GM19468 (cell line): ENCODE measurements around the gene JCAD.
"Not testable (repeated sequence)": the region's sequence is repeated elsewhere in the genome, so short reads cannot be mapped to it uniquely, and the experiment has no call there.

ENCODE experiments used
- ATAC-seq: cut with Tn5 transposase; IDR thresholded peaks from one replicate; pipeline ENCODE4 v1.9.1; 2021; ENCODE audit warnings: mild to moderate bottlenecking, moderate library complexity, moderate number of reproducible peaks; ENCODE audit not compliant: unreplicated experiment; ENCODE audit errors: extremely low read depth

The JCAD gene

DNA sequence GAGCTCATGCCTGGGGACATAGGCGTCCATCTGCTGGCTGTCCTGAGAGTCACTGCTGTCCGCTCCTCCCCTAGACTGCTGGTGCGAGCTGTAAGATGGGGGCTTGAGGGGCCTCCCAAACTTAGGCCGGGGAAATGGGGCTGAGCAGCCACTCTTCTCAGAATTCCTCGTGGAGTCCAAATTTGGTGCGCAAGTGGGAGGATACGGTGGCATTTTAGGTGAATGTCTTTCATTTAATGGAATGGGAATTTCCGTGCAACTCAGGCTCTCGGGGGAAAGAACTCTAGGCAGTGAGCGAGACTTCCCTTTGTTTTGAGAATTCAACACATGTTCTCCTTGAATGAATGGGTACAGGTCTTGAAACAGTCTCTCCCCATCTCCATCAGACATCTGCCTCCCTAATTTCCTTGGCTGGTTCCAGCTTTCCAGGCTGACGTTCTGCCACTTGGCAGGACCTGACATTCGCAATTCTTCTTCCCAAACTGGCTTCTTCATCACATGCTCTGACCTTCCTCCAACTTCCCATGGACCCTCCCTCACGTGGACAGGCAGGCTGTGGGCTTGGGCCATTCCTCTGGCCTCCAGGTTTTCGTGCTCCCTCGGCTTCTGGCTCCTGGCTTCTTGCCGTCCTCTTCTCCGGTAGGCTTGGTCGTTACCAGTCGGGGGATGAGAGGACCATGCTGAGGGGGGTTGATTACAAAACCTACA, 30.1 kb downstream of the JCAD start:
- no peak for ATAC-seq

- ATAC-seq: no peak
These were observed 30.7 kb downstream of the JCAD start for GRCh38 chr10:30028738-30029030.

- no peak for ATAC-seq
These were observed 31.2 kb downstream of the JCAD start for GRCh38 chr10:30028006-30028737.

DNA sequence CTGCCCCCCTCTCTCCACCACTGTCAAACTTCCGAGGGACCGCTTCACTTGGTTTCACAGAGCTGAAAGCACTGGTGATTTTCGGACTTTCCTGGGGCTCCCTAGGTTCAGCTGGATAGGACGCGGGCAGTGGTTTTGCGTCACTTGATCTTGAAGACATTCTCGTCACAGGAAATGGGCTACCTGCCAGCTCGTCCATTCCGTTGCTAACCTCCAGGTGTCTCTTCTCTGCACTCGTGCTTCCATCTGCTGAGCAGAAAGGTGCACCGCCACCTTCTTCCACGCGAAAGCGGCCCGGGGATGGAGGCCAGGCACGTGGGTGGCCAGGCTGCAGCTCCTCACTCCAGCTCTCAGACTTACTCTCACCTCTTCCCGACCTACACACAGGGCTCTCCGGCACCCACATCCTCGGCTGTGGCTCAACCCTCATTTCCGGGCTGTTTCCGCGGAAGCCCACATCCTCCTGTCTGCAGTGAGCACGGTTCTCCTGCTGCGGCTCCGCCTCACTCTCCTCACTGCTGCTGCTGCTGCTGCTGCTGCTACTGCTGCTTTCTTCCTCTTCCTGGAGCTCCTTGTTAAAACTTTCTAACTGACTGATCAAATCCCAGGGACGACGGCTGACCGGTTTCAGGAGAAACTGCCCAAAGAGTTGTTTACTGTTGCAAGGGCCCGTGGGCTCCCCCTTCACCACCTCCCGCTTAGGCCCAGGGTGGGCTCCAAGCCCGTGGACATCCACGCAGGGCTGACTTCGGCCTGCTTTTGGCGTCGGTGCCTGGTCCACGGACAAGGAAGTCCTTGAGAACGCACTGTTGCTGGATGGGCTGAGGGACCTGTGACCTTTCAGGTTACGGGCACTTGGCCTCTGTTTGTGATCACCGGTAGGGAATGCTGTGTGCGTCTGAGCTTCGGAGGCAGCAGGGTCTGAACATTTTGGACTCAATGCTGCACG, 32.1 kb downstream of the JCAD start:
- ATAC-seq: peak; percentile 70

DNA sequence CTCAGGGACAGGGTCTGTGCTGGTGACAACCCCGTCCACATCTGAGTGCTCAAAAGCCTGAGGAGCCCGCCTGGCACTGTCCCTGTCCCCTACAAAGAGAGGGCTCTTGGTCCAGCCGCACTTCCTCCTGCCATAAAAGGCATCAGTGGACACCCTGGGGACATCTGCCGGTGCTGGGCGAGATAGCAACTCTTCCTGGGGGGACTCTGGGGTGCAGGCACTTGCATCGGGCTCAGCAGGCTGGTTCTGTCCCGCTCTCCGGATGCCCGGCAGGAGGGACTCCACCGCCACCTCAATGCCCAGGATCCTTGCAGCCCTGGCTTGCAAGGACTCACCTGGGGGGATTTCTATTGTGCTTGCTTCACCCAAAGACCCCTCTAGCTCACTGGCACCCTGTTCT, 32.8 kb downstream of the JCAD start:
- ATAC-seq: no peak

- no peak for ATAC-seq
These were observed 33.3 kb downstream of the JCAD start for GRCh38 chr10:30026080-30026479.

- ATAC-seq: not testable (repeated sequence)
These were observed 34.0 kb downstream of the JCAD start for GRCh38 chr10:30025428-30025827.

DNA sequence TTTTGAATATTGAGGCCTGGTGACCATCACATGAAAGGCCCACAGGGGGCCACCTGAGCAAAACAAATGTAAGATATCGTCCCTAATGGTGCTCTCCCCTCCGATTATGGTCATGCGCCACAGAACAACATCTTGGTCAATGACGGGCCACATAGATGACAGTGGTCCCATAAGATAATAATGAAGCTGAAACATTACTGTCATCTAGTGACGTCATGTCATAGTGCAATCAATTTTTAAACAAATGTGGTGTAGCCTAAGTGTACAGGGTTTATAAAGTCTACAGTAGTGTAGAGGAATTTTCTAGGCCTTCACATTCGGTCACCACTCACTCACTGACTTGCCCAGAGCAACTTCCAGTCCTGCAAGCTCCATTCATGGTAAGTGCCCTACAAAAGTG, 36.8 kb downstream of the JCAD start:
- no peak for ATAC-seq

- no peak for ATAC-seq
These were observed 39.9 kb downstream of the JCAD start for GRCh38 chr10:30019468-30019867.

DNA sequence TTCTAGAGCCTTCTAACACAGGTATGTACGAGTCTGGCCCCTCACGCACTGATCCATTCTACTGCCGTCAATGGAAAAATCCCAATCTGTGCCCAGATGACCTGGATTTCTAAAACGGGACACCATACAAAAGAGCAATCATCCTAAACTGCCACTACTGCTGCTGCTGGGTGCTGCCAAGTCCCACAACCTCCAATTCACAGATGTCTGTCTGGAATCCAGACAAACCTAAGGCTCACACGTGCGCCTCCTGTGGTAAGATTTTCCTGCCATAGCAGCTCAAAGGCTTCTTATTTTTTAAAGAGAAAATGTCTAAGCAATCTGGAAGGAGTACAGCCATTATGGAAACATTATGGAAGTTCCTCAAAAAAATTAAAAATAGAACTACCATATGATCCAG, 40.9 kb downstream of the JCAD start:
- ATAC-seq: no peak

DNA sequence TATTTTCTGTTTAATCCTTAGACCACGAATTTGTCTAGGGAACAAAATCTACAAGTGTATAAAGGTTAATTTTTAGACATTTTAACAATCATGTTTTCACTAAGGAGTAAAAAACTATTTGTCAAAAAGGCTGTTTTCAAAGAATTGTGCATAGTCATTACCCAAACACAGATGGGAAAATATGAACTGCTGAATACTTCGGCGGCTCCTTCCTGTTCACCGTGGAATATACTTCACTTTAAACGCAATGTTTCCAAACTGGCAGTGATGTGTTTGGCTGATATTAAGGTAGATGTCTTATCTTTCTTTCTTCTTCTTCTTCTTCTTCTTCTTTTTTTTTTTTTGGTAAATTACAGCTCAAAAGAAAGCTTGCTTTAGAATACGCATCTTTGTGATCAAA, 41.4 kb downstream of the JCAD start:
- no peak for ATAC-seq

DNA sequence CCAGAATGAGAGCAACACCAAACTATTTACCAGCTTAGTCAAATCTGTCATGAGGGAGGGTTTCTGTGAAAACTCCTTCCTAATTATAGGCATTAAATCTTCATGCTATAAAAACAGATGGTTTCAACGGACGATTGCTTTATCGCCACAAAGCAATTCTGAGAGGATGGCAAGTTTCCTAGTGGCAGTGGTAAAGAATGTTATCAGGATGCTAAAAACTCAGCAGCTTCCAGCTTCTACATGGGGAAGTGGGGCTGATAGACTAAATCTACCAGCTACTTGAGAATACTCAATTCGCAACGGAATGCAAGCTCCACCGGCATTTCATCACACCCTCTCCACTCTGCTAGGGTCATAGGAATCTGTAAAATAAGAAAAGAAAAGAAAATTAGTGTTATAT, 41.8 kb downstream of the JCAD start:
- no peak for ATAC-seq

DNA sequence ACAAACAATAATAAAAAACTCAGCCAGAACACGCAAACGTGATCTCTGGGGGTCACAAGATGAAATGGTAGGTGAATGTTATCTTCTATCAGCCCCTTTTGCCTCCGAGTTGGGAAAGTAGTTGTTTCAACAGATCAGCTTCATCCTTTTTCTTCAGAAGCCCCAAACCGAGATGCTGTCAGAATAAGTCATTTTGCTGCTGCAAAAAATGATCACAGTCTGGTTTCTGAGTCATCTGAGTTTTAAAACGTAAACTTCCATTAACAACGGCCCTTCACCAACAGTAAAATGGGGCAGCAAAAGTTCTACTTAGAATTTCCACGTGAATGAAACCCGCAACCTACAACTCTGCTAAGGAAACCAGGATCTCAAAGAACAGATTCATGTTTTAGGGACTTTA, 44.9 kb downstream of the JCAD start:
- ATAC-seq: no peak

- no peak for ATAC-seq
These were observed 45.6 kb downstream of the JCAD start for GRCh38 chr10:30013757-30014156.

DNA sequence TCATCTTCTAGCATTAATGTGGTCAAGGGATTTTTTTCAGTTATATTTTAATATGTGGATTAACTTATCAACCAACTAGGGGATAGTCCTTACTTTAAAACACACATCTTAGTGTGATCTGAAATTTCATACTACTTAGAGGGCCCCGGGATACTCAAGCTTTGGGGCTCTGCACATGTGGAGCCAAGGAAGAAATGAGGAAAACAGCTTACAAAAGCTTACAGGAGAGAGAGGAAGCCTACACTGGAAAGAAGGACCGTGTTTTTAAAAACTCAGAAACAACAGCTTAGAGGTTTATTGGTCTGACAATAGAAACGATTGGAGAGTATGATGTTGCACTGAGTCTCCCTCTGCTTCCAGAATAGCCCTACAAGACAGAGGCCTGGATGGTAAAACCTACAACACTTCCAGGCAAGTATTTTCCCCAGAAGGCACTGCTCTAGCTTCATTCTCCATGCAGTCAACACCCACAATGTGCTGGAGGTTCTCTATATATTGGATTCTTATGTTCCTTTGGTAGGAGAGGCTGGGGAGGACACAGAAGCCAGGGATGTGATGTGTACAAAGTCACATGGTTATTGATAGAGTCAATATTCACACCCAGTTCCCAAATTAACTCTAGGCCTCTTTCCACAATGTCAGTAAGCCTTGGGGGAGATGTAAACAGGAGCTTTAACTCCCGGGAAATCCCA, 47.3 kb downstream of the JCAD start:
- ATAC-seq: no peak

- no peak for ATAC-seq
These were observed 48.0 kb downstream of the JCAD start for GRCh38 chr10:30011396-30011795.

DNA sequence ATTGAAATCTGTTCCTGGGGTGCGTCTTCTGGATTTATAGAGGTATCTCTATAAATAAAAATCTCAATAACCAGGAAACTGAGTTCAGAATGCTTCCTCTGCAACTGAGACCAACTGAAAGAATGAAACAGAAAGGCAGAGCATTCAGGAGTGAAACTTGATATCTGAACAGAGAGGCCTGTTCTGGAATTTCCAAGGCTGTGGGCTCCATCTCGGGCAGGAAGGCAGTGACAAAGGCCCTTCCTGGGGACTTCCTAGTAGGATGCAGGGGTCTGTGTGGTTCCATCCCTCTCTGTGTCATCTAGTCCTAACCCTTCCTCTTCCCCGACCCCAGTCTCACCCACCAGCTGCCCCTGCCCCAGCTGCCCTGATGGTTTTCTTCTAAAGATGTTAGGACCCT, 52.0 kb downstream of the JCAD start:
- no peak for ATAC-seq

- no peak for ATAC-seq
These were observed 53.0 kb downstream of the JCAD start for GRCh38 chr10:30006410-30006809.

GRCh38 chr10:30005116-30005515, 54.3 kb downstream of the JCAD start:
- not testable (repeated sequence) for ATAC-seq

- ATAC-seq: no peak
These were observed 56.7 kb downstream of the JCAD start for GRCh38 chr10:30002426-30003266.
